Chondrocyte (in vitro differentiated cells): ENCODE data around the gene DEPDC1. TPM values are rescaled to one million over a fixed set of nuclear protein-coding genes. Genes with fewer than 3 reads are reported as not detected.
"Not testable (repeated sequence)": the region's sequence is repeated elsewhere in the genome, so short reads cannot be mapped to it uniquely, and the experiment has no call there.

Experiments
- DNase-seq: peaks from one replicate; pipeline ENCODE4 v3.0.0; 2021; ENCODE audit warnings: mixed read lengths, low spot score
- H3K27ac Mint-ChIP-seq: one replicate; pipeline ENCODE4 v1.8.0; 2021; ENCODE audit warnings: mild to moderate bottlenecking, moderate library complexity, mixed read lengths; ENCODE audit not compliant: unreplicated experiment
- H3K27me3 Mint-ChIP-seq: 2 replicates; pipeline ENCODE4 v1.8.0; 2021; ENCODE audit warnings: low read depth, mixed read lengths
- H3K36me3 Mint-ChIP-seq: 2 replicates; pipeline ENCODE4 v1.8.0; 2021; ENCODE audit warnings: low read depth, mixed read lengths
- H3K4me1 Mint-ChIP-seq: 2 replicates; pipeline ENCODE4 v1.8.0; 2021; ENCODE audit warnings: low read depth, mild to moderate bottlenecking, mixed read lengths
- H3K4me3 Mint-ChIP-seq: one replicate; pipeline ENCODE4 v1.8.0; 2021; ENCODE audit warnings: mild to moderate bottlenecking, moderate library complexity, mixed read lengths; ENCODE audit not compliant: unreplicated experiment
- H3K9me3 Mint-ChIP-seq: 2 replicates; pipeline ENCODE4 v1.8.0; 2021; ENCODE audit warnings: low read depth, mixed read lengths
- CTCF ChIP-seq: fragments of 200-600 bp; sonication (generic); IDR thresholded peaks from 2 replicates; pipeline ENCODE4 v1.5.0; 2021; ENCODE audit warnings: antibody characterized with exemption, mild to moderate bottlenecking, moderate library complexity
- total RNA-seq: library from RNA; stranded (reverse); gene quantifications from 3 replicates; pipeline ENCODE4 v1.2.1, GENCODE V29; 2021

DEPDC1 gene
- total RNA-seq, 1 donor from 2014 or later = 4.7 TPM

- TF ChIP-seq CTCF = no peak
- no peaks in the 10 kb centered on the region for H3K27me3 Mint-ChIP-seq
- no peak for DNase-seq
Observed at GRCh38 chr1:68493193-68493592, 3.7 kb downstream of the DEPDC1 start.

DNA sequence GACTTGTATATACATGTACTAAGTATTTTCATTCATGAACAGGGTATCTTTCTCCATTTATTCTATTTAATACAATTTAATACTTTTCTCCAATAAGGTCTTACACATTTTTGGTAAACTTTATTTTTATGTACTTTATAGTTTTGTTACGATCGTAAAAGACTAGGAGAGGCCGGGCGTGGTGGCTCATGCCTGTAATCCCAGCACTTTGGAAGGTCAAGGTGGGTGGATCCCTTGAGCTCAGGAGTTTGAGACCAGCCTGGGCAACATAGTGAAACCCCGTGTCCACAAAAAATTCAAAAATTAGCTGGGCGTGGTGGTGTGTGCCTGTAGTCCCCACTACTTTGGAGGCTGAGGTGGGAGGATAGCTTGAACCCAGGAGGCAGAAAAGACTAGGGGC, 4.6 kb downstream of the DEPDC1 start:
- H3K36me3 Mint-ChIP-seq, H3K4me3 Mint-ChIP-seq, H3K9me3 Mint-ChIP-seq, H3K27me3 Mint-ChIP-seq, DNase-seq, H3K27ac Mint-ChIP-seq: not testable (repeated sequence)
- peaks cover 11% of the 10 kb centered on the region for H3K4me1 Mint-ChIP-seq

More at GRCh38 chr1:68493193-68493592, 3.7 kb downstream of the DEPDC1 start:
- H3K27ac Mint-ChIP-seq = no peak overlapping the region
- H3K4me3 Mint-ChIP-seq = no peak overlapping the region
- peaks cover 2% of the 10 kb centered on the region for H3K9me3 Mint-ChIP-seq
- H3K4me1 Mint-ChIP-seq = peaks cover 16% of the 10 kb centered on the region
- H3K36me3 Mint-ChIP-seq = no peaks in the 10 kb centered on the region

GRCh38 chr1:68490046-68490651, 6.7 kb downstream of the DEPDC1 start:
- H3K36me3 Mint-ChIP-seq = no peaks in the 10 kb centered on the region
- DNase-seq = no peak
- TF ChIP-seq CTCF = no peak
- H3K4me3 Mint-ChIP-seq = no peak overlapping the region
- H3K9me3 Mint-ChIP-seq = peaks cover 2% of the 10 kb centered on the region
- no peaks in the 10 kb centered on the region for H3K27me3 Mint-ChIP-seq
- H3K27ac Mint-ChIP-seq = no peak overlapping the region
- no peaks in the 10 kb centered on the region for H3K4me1 Mint-ChIP-seq

DNA sequence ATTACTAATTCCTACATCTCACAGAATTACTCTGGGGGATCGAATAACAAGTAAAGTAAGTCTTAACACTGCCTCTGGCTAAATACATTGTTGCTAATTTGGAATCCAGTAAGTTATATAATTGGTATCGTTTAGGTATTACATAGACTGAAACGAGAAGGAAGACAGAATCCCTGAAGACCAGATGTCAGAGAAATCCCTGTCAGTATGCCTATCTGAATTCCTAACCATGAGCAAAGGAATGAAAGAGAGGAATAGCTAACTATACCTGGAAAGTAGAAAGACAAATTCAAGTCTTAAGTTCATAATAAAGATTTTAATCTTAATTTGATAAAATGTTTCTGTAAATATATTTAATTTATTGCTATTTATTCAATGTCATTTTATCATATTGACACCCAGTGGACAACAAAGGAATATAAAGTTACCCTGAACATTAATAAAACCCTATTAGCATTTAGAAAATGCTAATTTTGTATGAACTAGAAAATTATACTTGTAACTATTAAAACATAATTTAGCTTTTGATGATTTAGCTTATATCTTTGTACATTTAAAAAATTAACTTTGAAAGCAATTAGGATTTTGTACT, 11.4 kb downstream of the DEPDC1 start:
- Mint-ChIP-seq H3K9me3 (peaks cover 2% of the 10 kb centered on the region), H3K36me3 (no peaks in the 10 kb centered on the region), H3K4me1 (no peaks in the 10 kb centered on the region), H3K4me3 (no peak overlapping the region), H3K27ac (no peak overlapping the region), H3K27me3 (no peaks in the 10 kb centered on the region)
- DNase-seq = no peak
- peak; percentile 58 for TF ChIP-seq CTCF

GRCh38 chr1:68484618-68485017, 12.3 kb downstream of the DEPDC1 start:
- Mint-ChIP-seq H3K9me3 (no peaks in the 10 kb centered on the region), H3K4me1 (no peaks in the 10 kb centered on the region), H3K36me3 (no peaks in the 10 kb centered on the region), H3K27ac (no peak overlapping the region), H3K27me3 (no peaks in the 10 kb centered on the region), H3K4me3 (no peak overlapping the region)
- TF ChIP-seq CTCF = no peak
- no peak for DNase-seq

DNA sequence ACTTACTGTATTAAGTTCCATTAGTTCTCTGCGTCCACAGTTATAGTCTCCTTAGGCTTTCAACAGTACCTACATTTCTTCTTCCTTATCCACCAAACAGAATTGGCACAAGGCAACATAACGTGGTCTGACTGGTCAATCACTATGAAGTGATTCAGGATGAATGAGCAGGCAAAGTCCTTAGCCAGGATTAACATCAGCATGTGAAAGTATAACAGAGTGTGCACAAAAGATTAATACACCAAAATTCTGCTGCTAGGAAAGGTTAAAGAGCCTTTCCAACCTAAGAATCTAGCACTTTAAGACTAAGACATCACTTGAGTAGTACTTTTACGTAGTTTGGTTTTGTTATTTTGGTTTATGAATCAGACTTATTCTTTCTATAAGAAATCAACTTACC, 15.8 kb downstream of the DEPDC1 start:
- Mint-ChIP-seq H3K27me3 (no peaks in the 10 kb centered on the region), H3K4me3 (no peak overlapping the region), H3K9me3 (no peaks in the 10 kb centered on the region), H3K4me1 (peaks cover 5% of the 10 kb centered on the region), H3K36me3 (no peaks in the 10 kb centered on the region), H3K27ac (no peak overlapping the region)
- TF ChIP-seq CTCF = no peak
- DNase-seq = no peak
